Left ventricle myocardium inferior (tissue), 1 donor: ENCODE data around the gene ELF1. TPM values are rescaled to one million over a fixed set of nuclear protein-coding genes. Genes with fewer than 3 reads are reported as not detected.

ENCODE experiments used
- DNase-seq: peaks from one replicate; pipeline ENCODE4 v3.0.0-alpha.2; 2020
- H3K27ac ChIP-seq: fragments of 200-600 bp; replicated peaks from 2 replicates; pipeline ENCODE4 v1.8.0; 2021
- H3K27me3 ChIP-seq: fragments of 200-600 bp; 2 replicates; pipeline ENCODE4 v1.8.0; 2021; ENCODE audit warnings: low read depth
- H3K36me3 ChIP-seq: fragments of 200-600 bp; 2 replicates; pipeline ENCODE4 v1.8.0; 2021
- H3K4me1 ChIP-seq: fragments of 200-600 bp; 2 replicates; pipeline ENCODE4 v1.8.0; 2021
- H3K4me3 ChIP-seq: fragments of 200-600 bp; 2 replicates; pipeline ENCODE4 v1.8.0; 2021; ENCODE audit warnings: mild to moderate bottlenecking, moderate library complexity
- H3K9me3 ChIP-seq: fragments of 200-600 bp; replicated peaks from 2 replicates; pipeline ENCODE4 v1.8.0; 2021
- CTCF ChIP-seq: fragments of 200-600 bp; IDR thresholded peaks from 2 replicates; pipeline ENCODE4 v1.8.0; 2021; ENCODE audit warnings: antibody characterized with exemption, mild to moderate bottlenecking, borderline replicate concordance
- intact Hi-C: fragments of 100-400 bp; cut with micrococcal nuclease; formaldehyde crosslinking; loops from one replicate; pipeline ENCODE4 v1.11.0; 2022
- total RNA-seq: library from RNA; stranded (reverse); fragmentation: NEBNext Ultra II Directional; extraction: Animal tissue kit (Norgen Biotek cat#: 25700); gene quantifications from one replicate; pipeline ENCODE4 v1.2.1, GENCODE V29; 2021
- donor health status: DM: no; HTN: yes; CAD: no; lungs with severe emphysema.

Gene ELF1
- total RNA-seq, 1 donor from 2014 or later, result 31.1 TPM

DNA sequence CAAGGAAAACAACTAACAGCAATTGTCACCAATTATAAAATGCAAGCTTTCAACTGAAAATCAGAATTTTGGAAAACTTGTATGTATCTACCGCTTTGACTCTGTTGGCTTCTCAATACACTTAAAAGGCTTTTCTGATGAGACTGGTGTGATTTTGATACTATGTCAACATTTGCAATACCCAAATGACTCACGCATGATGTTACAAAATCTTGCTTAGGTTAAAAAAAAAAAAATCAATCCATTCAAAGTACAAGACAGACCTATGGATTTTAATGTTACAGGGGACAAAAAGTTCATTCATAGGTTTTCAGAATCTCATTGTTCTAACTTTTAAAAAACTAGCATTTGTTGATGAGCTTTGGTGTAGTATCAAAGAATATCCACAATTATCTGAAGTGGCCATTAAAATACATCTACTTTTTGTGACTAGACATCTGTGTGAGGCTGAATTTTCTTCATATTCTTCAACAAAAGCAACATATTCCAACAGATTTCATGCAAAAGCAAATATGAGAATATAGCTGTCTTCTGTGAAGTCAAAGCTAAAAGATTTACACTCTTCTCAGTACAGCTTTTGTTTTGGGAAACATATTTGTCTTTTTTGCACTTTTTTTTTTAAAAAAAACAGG is 10.7 kb downstream of the ELF1 start:
- Histone ChIP-seq H3K9me3 (no peaks in the 10 kb centered on the region), H3K4me3 (no peak overlapping the region), H3K4me1 (peaks cover 59% of the 10 kb centered on the region), H3K27ac (no peak overlapping the region), H3K27me3 (no peaks in the 10 kb centered on the region), H3K36me3 (no peaks in the 10 kb centered on the region)
- no peak for TF ChIP-seq CTCF
- intact Hi-C loops, result no loop called here
- no peak for DNase-seq

- Histone ChIP-seq H3K4me3 (no peak overlapping the region), H3K9me3 (no peaks in the 10 kb centered on the region), H3K27me3 (no peaks in the 10 kb centered on the region), H3K36me3 (no peaks in the 10 kb centered on the region), H3K27ac (no peak overlapping the region), H3K4me1 (peaks cover 61% of the 10 kb centered on the region)
- TF ChIP-seq CTCF, result no peak
- DNase-seq, result no peak
- intact Hi-C loops, result no loop called here
Measured at GRCh38 chr13:41007744-41008128, 11.4 kb downstream of the ELF1 start.

DNA sequence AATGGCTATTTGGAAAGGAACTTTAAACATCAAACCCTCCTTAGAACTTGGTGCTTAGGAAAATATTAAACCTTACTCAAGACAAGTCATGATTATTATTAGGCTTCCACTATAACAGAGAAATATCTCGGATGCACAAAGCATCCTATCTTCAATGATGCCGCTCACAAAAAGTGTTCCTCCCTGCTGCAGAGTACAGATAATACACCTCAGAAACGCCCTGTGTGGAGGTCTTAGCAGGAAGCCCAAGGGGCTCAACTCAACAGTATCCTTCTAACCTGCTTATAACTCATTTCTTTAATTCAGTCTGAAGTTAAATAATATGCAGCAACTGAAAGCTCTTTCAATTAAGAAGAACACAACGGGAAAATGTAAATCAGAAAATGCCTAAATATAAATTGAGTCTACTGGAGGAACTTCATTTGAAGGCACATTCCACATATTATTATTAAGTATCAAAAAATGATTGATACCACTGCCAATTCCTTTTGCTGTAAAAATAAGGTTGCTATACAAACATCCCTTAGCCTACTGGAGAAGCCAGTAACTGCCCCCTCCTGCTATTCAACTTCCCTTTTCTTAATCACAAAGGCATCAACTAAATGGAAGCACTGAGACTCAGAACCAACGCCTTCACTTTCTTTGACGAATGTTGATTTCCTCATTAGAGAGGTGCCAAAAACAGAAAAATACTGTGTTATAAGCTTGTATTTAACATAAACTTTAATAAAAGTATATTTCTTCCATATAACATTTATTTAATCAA is 12.0 kb downstream of the ELF1 start:
- Histone ChIP-seq H3K4me1 (peaks cover 66% of the 10 kb centered on the region), H3K4me3 (no peak overlapping the region), H3K27me3 (no peaks in the 10 kb centered on the region), H3K36me3 (no peaks in the 10 kb centered on the region), H3K9me3 (no peaks in the 10 kb centered on the region), H3K27ac (no peak overlapping the region)
- DNase-seq, result no peak
- TF ChIP-seq CTCF, result no peak
- intact Hi-C loops, result no loop called here

- Histone ChIP-seq H3K27me3 (no peaks in the 10 kb centered on the region), H3K4me1 (peaks cover 69% of the 10 kb centered on the region), H3K4me3 (no peak overlapping the region), H3K36me3 (no peaks in the 10 kb centered on the region), H3K9me3 (no peaks in the 10 kb centered on the region), H3K27ac (no peak overlapping the region)
- no peak for DNase-seq
- TF ChIP-seq CTCF, result no peak
- intact Hi-C loops, result no loop called here
Measured at GRCh38 chr13:41006306-41006705, 12.8 kb downstream of the ELF1 start.

DNA sequence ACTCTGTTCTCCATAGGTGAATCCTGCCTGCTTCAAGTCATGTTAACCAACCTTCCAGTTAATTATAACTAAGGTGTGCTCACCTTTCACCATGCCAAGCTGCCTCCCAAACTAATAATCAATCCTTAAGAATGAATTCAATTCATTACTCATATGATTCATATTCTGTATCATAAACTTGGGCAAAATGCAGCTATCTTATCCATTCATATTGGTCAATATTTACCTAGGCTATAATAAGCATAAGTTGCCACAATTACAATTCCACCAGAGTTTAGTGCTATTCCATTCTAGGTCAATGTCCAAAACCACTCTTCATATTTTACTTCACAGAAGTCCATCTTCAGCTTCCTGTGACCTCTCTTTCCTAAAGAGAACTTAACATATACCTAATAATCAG is 13.4 kb downstream of the ELF1 start:
- Histone ChIP-seq H3K4me1 (peaks cover 69% of the 10 kb centered on the region), H3K4me3 (no peak overlapping the region), H3K9me3 (no peaks in the 10 kb centered on the region), H3K36me3 (no peaks in the 10 kb centered on the region), H3K27me3 (no peaks in the 10 kb centered on the region), H3K27ac (no peak overlapping the region)
- TF ChIP-seq CTCF, result no peak
- no peak for DNase-seq
- intact Hi-C loops, result no loop called here
